Measurements from ENCODE around the gene ZNF512. TPM values are rescaled to one million over a fixed set of nuclear protein-coding genes. Genes with fewer than 3 reads are reported as not detected.
"Not testable (repeated sequence)": the region's sequence is repeated elsewhere in the genome, so short reads cannot be mapped to it uniquely, and the experiment has no call there.

Gene ZNF512
- total RNA-seq, 1 donor from 2014 or later, result 16.1 TPM

DNA sequence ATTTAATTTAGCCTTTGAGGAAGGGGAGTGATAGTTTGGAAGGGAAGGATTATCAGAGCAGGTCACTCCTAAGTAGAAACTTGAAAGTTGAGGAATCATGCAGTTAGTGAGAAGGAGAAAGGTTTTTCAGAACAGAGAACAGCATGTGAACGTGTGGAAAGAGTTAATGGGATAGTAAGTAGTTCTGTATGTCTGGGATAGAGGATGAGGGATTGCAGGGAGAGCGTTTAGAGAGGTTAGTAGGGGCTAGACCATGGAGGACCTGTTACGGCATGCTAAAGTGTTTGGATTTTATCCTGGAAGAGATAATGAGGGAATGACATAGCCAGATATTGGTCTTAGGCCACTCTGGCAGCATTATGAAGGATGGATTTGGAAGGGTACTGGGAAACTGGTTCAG lies 1.8 kb downstream of the ZNF512 start:
- TF ChIP-seq, protein P1, sequence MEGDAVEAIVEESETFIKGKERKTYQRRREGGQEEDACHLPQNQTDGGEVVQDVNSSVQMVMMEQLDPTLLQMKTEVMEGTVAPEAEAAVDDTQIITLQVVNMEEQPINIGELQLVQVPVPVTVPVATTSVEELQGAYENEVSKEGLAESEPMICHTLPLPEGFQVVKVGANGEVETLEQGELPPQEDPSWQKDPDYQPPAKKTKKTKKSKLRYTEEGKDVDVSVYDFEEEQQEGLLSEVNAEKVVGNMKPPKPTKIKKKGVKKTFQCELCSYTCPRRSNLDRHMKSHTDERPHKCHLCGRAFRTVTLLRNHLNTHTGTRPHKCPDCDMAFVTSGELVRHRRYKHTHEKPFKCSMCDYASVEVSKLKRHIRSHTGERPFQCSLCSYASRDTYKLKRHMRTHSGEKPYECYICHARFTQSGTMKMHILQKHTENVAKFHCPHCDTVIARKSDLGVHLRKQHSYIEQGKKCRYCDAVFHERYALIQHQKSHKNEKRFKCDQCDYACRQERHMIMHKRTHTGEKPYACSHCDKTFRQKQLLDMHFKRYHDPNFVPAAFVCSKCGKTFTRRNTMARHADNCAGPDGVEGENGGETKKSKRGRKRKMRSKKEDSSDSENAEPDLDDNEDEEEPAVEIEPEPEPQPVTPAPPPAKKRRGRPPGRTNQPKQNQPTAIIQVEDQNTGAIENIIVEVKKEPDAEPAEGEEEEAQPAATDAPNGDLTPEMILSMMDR (IDR thresholded peaks at IDR 0.05; ENCODE audit: borderline replicate concordance), result no peak
- Histone ChIP-seq H3K4me1 (peaks cover 30% of the 10 kb centered on the region), H3K27ac (replicated peaks) (no peak overlapping the region), H3K27me3 (ENCODE audit: low read depth) (no peaks in the 10 kb centered on the region), H3K36me3 (no peaks in the 10 kb centered on the region), H3K9me3 (replicated peaks) (peaks cover 24% of the 10 kb centered on the region), H3K4me3 (peak overlapping the region; percentile 3)
- DNase-seq, result no peak
- intact Hi-C loops (cut with micrococcal nuclease), result no loop called here

DNA sequence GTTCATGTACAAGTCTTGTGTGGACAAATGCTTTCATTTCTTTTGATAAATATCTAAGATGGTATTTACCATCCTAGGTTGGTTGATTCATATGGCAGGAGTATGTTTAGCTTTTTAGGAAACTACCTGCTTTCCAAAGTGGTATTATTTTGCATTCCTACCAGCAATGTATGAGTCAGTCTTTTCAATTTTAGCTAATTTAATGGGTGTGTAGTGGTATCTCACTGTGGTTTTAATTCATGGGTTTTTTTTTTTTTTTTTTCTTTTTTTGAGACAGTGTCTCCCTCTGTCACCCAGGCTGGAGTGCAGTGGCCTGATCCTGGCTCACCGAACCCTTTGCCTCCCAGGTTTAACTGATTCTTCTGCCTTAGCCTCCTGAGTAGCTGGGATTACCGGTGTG lies 4.2 kb downstream of the ZNF512 start:
- TF ChIP-seq, protein P1 (IDR thresholded peaks at IDR 0.05; ENCODE audit: borderline replicate concordance), result no peak
- Histone ChIP-seq H3K27me3 (ENCODE audit: low read depth) (no peaks in the 10 kb centered on the region), H3K4me3 (no peak overlapping the region), H3K27ac (replicated peaks) (no peak overlapping the region), H3K36me3 (peaks cover 9% of the 10 kb centered on the region), H3K9me3 (replicated peaks) (peaks cover 40% of the 10 kb centered on the region), H3K4me1 (peaks cover 30% of the 10 kb centered on the region)
- intact Hi-C loops (cut with micrococcal nuclease), result no loop called here
- no peak for DNase-seq

DNA sequence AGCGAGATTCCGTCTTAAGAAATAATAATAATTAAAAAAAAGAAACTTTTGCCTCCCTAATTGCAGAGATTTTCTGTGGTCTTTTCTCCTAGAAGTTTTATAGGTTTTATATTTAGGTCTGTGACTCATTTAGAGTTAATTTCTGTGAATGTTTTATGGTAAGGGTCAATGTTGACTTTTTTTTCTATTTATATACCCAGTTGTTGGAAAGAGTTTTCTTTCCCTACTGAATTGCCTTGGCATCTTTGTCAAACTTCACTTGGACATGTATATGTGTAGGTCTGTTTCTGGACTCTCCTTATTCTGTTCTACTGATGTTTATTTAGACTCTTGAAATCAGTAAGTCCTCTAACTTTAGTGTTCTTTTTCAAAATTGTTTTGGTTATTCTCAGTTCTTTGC lies 5.5 kb downstream of the ZNF512 start:
- H3K36me3 ChIP-seq, result peaks cover 9% of the 10 kb centered on the region
- no peak overlapping the region for H3K4me3 ChIP-seq
- intact Hi-C loops (cut with micrococcal nuclease), result no loop called here
- no peaks in the 10 kb centered on the region for H3K27me3 ChIP-seq (ENCODE audit: low read depth)
- TF ChIP-seq, protein P1 (IDR thresholded peaks at IDR 0.05; ENCODE audit: borderline replicate concordance), result no peak
- H3K27ac ChIP-seq (replicated peaks), result no peak overlapping the region
- no peak for DNase-seq
- peaks cover 20% of the 10 kb centered on the region for H3K4me1 ChIP-seq
- H3K9me3 ChIP-seq (replicated peaks), result peaks cover 40% of the 10 kb centered on the region

DNA sequence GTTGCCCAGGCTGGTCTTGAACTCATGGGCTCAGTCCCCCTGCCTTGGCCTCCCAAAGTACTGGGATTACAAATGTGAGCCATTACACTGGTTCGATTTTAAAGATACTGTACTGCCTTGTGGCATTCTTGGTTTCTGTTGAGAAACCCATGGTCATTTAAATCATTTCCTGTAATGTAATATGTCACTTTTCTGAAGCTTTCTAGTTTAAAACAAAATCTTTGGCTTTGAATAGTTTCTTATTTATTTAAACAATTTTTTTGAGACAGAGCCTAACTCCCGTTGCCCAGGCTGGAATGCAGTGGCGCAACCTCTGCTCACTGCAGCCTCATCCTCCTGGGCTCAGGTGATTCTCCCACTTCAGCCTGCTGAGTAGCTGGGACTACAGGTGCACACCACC lies 8.9 kb downstream of the ZNF512 start:
- H3K27me3 ChIP-seq (ENCODE audit: low read depth), result no peaks in the 10 kb centered on the region
- intact Hi-C loops (cut with micrococcal nuclease), result no loop called here
- H3K4me3 ChIP-seq, result no peak overlapping the region
- H3K4me1 ChIP-seq, result no peaks in the 10 kb centered on the region
- no peak for DNase-seq
- TF ChIP-seq, protein P1 (IDR thresholded peaks at IDR 0.05; ENCODE audit: borderline replicate concordance), result no peak
- H3K36me3 ChIP-seq, result peaks cover 18% of the 10 kb centered on the region
- peaks cover 65% of the 10 kb centered on the region for H3K9me3 ChIP-seq (replicated peaks)
- H3K27ac ChIP-seq (replicated peaks), result no peak overlapping the region

DNA sequence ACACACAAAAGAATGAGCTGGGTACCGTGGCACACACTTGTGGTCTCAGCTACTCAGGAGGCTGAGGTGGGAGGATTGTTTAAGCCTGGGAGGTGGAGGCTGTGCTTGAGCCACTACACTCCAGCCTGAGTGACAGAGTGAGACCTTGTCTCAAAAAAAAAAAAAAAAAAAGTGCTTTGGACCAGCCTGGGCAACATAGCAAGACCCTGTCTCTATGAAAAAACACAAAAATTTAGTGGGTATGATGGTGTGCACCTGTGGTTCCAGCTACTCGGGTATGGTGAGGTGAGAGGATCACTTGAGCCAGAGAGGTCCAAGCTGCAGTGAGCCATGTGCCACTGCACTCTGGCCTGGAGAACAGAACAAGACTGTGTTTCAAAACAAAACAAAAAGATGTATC lies 10.4 kb downstream of the ZNF512 start:
- Histone ChIP-seq H3K9me3 (replicated peaks) (peaks cover 62% of the 10 kb centered on the region), H3K27me3 (ENCODE audit: low read depth) (no peaks in the 10 kb centered on the region), H3K4me1 (peaks cover 3% of the 10 kb centered on the region), H3K36me3 (peaks cover 18% of the 10 kb centered on the region), H3K27ac (replicated peaks) (no peak overlapping the region), H3K4me3 (no peak overlapping the region)
- intact Hi-C loops (cut with micrococcal nuclease), result no loop called here
- no peak for DNase-seq
- TF ChIP-seq, protein P1 (IDR thresholded peaks at IDR 0.05; ENCODE audit: borderline replicate concordance), result no peak

DNA sequence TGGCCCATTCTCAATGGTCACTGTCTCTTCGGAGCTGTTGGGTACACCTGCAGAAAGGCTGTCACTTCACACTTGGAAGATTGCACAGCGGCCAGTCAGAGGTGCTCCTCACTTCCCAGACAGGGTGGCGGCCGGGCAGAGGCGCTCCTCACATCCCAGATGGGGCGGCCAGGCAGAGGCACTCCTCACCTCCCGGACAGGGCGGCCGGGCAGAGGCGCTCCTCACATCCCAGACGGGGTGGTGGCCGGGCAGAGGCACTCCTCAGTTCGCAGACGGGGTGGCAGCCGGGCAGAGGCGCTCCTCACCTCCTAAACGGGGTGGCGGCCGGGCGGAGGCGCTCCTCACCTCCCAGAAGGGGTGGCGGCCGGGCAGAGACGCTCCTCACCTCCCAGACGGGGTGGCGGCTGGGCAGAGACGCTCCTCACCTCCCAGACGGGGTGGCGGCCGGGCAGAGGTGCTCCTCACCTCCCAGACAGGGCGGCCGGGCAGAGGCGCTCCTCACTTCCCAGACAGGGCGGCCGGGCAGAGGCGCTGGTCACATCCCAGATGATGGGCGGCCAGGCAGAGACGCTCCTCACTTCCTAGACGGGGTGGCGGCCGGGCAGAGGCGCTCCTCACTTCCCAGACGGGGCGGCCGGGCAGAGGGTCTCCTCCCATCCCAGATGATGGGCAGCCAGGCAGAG lies 11.3 kb downstream of the ZNF512 start:
- Histone ChIP-seq H3K9me3 (replicated peaks) (peaks cover 53% of the 10 kb centered on the region), H3K4me1 (peaks cover 11% of the 10 kb centered on the region), H3K36me3 (peaks cover 22% of the 10 kb centered on the region)
- H3K27ac ChIP-seq (replicated peaks); DNase-seq; H3K4me3 ChIP-seq; H3K27me3 ChIP-seq (ENCODE audit: low read depth); intact Hi-C loops (cut with micrococcal nuclease): not testable (repeated sequence)

DNA sequence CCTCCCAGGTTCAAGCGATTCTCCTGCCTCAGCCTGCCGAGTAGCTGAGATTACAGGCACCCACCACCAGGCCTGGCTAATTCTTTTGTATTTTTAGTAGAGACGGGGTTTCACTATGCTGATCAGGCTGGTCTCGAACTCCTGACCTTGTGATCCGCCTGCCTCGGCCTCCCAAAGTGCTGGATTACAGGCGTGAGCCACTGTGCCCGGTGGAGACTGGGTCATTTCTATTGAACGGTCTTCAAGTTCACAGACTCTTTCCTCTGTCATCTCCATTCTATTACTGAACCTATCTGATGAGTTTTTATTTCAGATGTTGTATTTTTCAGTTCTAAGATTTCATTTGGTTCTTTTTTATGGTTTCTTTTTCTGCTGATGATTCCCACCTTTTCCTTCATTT lies 12.6 kb downstream of the ZNF512 start:
- Histone ChIP-seq H3K36me3 (peaks cover 30% of the 10 kb centered on the region), H3K9me3 (replicated peaks) (peaks cover 41% of the 10 kb centered on the region), H3K4me1 (peaks cover 18% of the 10 kb centered on the region)
- H3K4me3 ChIP-seq; H3K27ac ChIP-seq (replicated peaks); intact Hi-C loops (cut with micrococcal nuclease); H3K27me3 ChIP-seq (ENCODE audit: low read depth); DNase-seq: not testable (repeated sequence)
